Measurements from ENCODE around the gene RITA1.
A peak's percentile ranks its signal among the peaks of the same experiment; 100 is the strongest.

The RITA1 gene

DNA sequence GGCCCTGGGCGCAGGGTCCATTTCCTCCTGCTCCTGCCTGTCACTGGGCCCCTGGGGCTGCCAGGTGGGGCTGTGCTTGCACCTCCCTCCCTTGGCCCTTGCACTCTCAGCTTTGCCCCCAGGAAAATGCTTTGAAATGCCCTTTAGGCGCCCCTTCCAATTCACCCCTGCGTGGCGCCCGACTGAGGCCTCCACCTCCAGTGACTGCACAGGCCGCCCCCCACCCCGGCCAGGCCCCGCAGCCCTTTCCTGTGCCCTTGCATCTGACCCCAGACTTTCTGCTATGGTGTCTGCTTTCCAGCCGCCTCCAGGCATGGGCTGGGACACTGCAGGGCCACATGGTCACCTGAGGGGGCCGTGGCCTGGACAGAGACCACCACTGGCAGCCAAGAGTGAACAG is 17.7 kb upstream of the RITA1 start:
- Histone ChIP-seq H3K27me3 (ENCODE audit: insufficient read depth, low read length) (no peaks in the 10 kb centered on the region), H3K9me3 (ENCODE audit: low read length) (no peaks in the 10 kb centered on the region), H3K27ac (ENCODE audit: low read depth, low read length, poor library complexity, severe bottlenecking) (peak overlapping the region; percentile 86), H3K4me3 (ENCODE audit: low read depth, low read length, poor library complexity, severe bottlenecking) (no peak overlapping the region), H3K4me1 (ENCODE audit: insufficient read depth, low read length, severe bottlenecking) (peaks cover 79% of the 10 kb centered on the region), H3K79me2 (ENCODE audit: insufficient read depth, low read length) (no peaks in the 10 kb centered on the region), H3K4me2 (ENCODE audit: low read length) (no peak overlapping the region; the same call in 1 of the 2 replicates), H3K9ac (ENCODE audit: low read length) (peak overlapping the region; percentile 47; the same call in 1 of the 2 replicates), H2AFZ (ENCODE audit: low read length) (no peak overlapping the region), H4K20me1 (ENCODE audit: insufficient read depth, low read length) (no peaks in the 10 kb centered on the region), H3F3A (ENCODE audit: insufficient read depth, low read length) (no peaks in the 10 kb centered on the region), H3K9me2 (ENCODE audit: low read depth, low read length) (no peaks in the 10 kb centered on the region), H3K36me3 (ENCODE audit: insufficient read depth, low read length) (peaks cover 91% of the 10 kb centered on the region)
- TF ChIP-seq, protein P1, sequence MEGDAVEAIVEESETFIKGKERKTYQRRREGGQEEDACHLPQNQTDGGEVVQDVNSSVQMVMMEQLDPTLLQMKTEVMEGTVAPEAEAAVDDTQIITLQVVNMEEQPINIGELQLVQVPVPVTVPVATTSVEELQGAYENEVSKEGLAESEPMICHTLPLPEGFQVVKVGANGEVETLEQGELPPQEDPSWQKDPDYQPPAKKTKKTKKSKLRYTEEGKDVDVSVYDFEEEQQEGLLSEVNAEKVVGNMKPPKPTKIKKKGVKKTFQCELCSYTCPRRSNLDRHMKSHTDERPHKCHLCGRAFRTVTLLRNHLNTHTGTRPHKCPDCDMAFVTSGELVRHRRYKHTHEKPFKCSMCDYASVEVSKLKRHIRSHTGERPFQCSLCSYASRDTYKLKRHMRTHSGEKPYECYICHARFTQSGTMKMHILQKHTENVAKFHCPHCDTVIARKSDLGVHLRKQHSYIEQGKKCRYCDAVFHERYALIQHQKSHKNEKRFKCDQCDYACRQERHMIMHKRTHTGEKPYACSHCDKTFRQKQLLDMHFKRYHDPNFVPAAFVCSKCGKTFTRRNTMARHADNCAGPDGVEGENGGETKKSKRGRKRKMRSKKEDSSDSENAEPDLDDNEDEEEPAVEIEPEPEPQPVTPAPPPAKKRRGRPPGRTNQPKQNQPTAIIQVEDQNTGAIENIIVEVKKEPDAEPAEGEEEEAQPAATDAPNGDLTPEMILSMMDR (IDR thresholded peaks at IDR 0.05; ENCODE audit: low read length): no peak
- no peak for TF ChIP-seq EZH2 (IDR thresholded peaks at IDR 0.05; ENCODE audit: borderline replicate concordance, low read length)

DNA sequence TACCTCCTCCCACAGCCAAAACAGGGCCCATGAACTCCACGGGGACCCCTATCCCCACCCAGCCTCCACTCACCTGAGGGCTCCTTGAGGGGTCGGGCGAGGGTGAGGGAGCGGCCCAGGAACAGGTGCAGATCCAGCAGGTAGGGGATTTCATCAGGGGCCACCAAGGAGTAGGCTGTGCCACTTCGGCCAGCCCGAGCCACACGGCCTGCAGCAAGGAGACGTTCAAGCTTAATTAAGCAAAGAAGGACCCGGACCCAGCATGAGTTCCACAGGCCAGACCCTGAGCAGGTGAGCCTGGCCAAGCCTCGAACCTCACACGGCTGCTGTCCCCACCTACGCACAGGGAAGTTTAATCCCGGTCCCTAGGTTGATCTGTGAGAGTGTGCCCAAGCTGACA is 15.8 kb upstream of the RITA1 start:
- no peak overlapping the region for H2AFZ ChIP-seq (ENCODE audit: low read length)
- TF ChIP-seq, protein P1 (IDR thresholded peaks at IDR 0.05; ENCODE audit: low read length): no peak
- no peak for TF ChIP-seq EZH2 (IDR thresholded peaks at IDR 0.05; ENCODE audit: borderline replicate concordance, low read length)
- no peaks in the 10 kb centered on the region for H4K20me1 ChIP-seq (ENCODE audit: insufficient read depth, low read length)
- H3K27me3 ChIP-seq (ENCODE audit: insufficient read depth, low read length): no peaks in the 10 kb centered on the region
- H3K79me2 ChIP-seq (ENCODE audit: insufficient read depth, low read length): no peaks in the 10 kb centered on the region
- peak overlapping the region; percentile 80; the same call in 1 of the 2 replicates for H3K9ac ChIP-seq (ENCODE audit: low read length)
- no peaks in the 10 kb centered on the region for H3K9me2 ChIP-seq (ENCODE audit: low read depth, low read length)
- H3K4me3 ChIP-seq (ENCODE audit: low read depth, low read length, poor library complexity, severe bottlenecking): no peak overlapping the region
- peaks cover 93% of the 10 kb centered on the region for H3K36me3 ChIP-seq (ENCODE audit: insufficient read depth, low read length)
- H3K9me3 ChIP-seq (ENCODE audit: low read length): no peaks in the 10 kb centered on the region
- no peak overlapping the region for H3K4me2 ChIP-seq (ENCODE audit: low read length)
- peak overlapping the region; percentile 98 for H3K27ac ChIP-seq (ENCODE audit: low read depth, low read length, poor library complexity, severe bottlenecking)
- no peaks in the 10 kb centered on the region for H3F3A ChIP-seq (ENCODE audit: insufficient read depth, low read length)
- H3K4me1 ChIP-seq (ENCODE audit: insufficient read depth, low read length, severe bottlenecking): peaks cover 83% of the 10 kb centered on the region

DNA sequence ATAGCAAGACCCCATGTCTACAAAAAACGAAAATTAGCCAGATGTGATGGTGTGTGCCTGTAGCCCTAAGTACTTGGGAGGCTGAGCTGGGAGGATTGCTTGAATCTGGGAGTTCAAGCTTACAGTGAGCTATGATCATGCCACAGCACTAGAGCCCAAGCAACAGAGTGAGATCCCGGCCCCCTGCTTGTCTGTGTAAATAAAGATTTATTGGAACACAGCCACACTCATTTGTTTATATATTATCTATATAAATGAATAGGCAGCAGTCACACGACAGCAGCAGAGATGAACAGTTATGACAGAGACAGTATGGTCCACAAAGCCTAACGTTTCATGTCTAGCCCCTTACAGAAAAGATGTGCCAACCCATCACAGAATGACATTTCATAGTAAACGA is 15.1 kb upstream of the RITA1 start:
- H3K4me2 ChIP-seq (ENCODE audit: low read length): peak overlapping the region; percentile 45; the same call in 1 of the 2 replicates
- TF ChIP-seq EZH2 (IDR thresholded peaks at IDR 0.05; ENCODE audit: borderline replicate concordance, low read length): no peak
- TF ChIP-seq, protein P1 (IDR thresholded peaks at IDR 0.05; ENCODE audit: low read length): no peak
- peaks cover 91% of the 10 kb centered on the region for H3K36me3 ChIP-seq (ENCODE audit: insufficient read depth, low read length)
- no peaks in the 10 kb centered on the region for H3F3A ChIP-seq (ENCODE audit: insufficient read depth, low read length)
- H3K4me1 ChIP-seq (ENCODE audit: insufficient read depth, low read length, severe bottlenecking): peaks cover 88% of the 10 kb centered on the region
- H3K4me3 ChIP-seq (ENCODE audit: low read depth, low read length, poor library complexity, severe bottlenecking): no peak overlapping the region
- H3K9ac ChIP-seq (ENCODE audit: low read length): peak overlapping the region; percentile 80
- no peaks in the 10 kb centered on the region for H3K9me2 ChIP-seq (ENCODE audit: low read depth, low read length)
- H3K79me2 ChIP-seq (ENCODE audit: insufficient read depth, low read length): no peaks in the 10 kb centered on the region
- H3K27me3 ChIP-seq (ENCODE audit: insufficient read depth, low read length): no peaks in the 10 kb centered on the region
- H3K27ac ChIP-seq (ENCODE audit: low read depth, low read length, poor library complexity, severe bottlenecking): peak overlapping the region; percentile 98
- H4K20me1 ChIP-seq (ENCODE audit: insufficient read depth, low read length): no peaks in the 10 kb centered on the region
- no peak overlapping the region for H2AFZ ChIP-seq (ENCODE audit: low read length)
- no peaks in the 10 kb centered on the region for H3K9me3 ChIP-seq (ENCODE audit: low read length)

All from OCI-LY1 (cell line).